Gastrocnemius medialis (tissue), 4 donors: ENCODE results near the gene MYO6. TPM values are rescaled to one million over a fixed set of nuclear protein-coding genes. Genes with fewer than 3 reads are reported as not detected.

Source experiments
- ATAC-seq, 2 donors: fragments of 150-250 bp; one replicate each; pipeline ENCODE4 v1.9.1; 2016
- DNase-seq, 2 donors: peaks; one replicate each; pipeline ENCODE4 v3.0.0-alpha.2; 2019
- H3K27ac ChIP-seq, 4 donors: fragments of 200-600 bp; sonication (generic); 1 replicate in 1 of 4; 2 replicates in 3 of 4; pipeline ENCODE4 v1.5.1; 2016 to 2018; ENCODE audit warnings: mild to moderate bottlenecking in 2 of 4, moderate library complexity in 1 of 4
- H3K27me3 ChIP-seq, 3 donors: fragments of 200-600 bp; sonication (generic) in 2 of 3; 1 replicate in 1 of 3; 2 replicates in 2 of 3; pipeline versions ENCODE4 v1.5.1 to v1.6.0; 2016 to 2019; ENCODE audit warnings: mild to moderate bottlenecking in 1 of 3, moderate library complexity in 1 of 3
- H3K36me3 ChIP-seq, 2 donors: fragments of 200-600 bp; sonication (generic) in 1 of 2; one replicate each; pipeline ENCODE4 v1.5.1; 2017 to 2018
- H3K4me1 ChIP-seq, 2 donors: fragments of 200-600 bp; sonication (generic) in 1 of 2; one replicate each; pipeline ENCODE4 v1.5.1; 2016 to 2017; ENCODE audit warnings: mild to moderate bottlenecking in 2 of 2
- H3K4me3 ChIP-seq, 4 donors: fragments of 200-600 bp; sonication (generic) in 3 of 4; 1 replicate in 1 of 4; 2 replicates in 3 of 4; pipeline ENCODE4 v1.5.1; 2016 to 2019; ENCODE audit warnings: mild to moderate bottlenecking in 2 of 4
- H3K9me3 ChIP-seq, 3 donors: fragments of 200-600 bp; sonication (generic) in 2 of 3; 1 replicate in 1 of 3; 2 replicates in 2 of 3; pipeline ENCODE4 v1.5.1; 2016 to 2019
- POLR2A ChIP-seq, 2 donors: fragments of 450-650 bp; IDR thresholded peaks; one replicate each; pipeline ENCODE4 v1.6.1; 2017; ENCODE audit warnings: antibody characterized with exemption in 2 of 2, mild to moderate bottlenecking in 2 of 2, moderate library complexity in 2 of 2
- in situ Hi-C, 4 donors: fragments of 200-750 bp; cut with MboI; loops; one replicate each; pipeline versions ENCODE4 v1.15.0 to v1.8.0; 2017; ENCODE audit warnings: low sequenced_read_pairs in 4 of 4
- intact Hi-C: fragments of 100-400 bp; cut with DNase I; formaldehyde crosslinking; loops from one replicate; pipeline ENCODE4 v1.15.1; 2023; ENCODE audit warnings: low total_unique reads
- total RNA-seq, 4 donors: library from RNA; depleted of rRNA; stranded (reverse); fragments of >200 nt; gene quantifications; one replicate each; pipeline versions ENCODE4 v1.1.0 to v1.2.3, GENCODE V29; 2016
- TF ChIP-seq, protein P1 (sequence below), 5 experiments: fragments of 450-650 bp in 3 of 5; fragments of 200-600 bp in 2 of 5; sonication (generic) in 2 of 5; IDR thresholded peaks in 4 of 5; conservative IDR thresholded peaks in 1 of 5; 1 replicate in 4 of 5; 2 replicates in 1 of 5; pipeline ENCODE4 v1.5.1; 2016 to 2019; ENCODE audit warnings: antibody characterized with exemption in 5 of 5, mild to moderate bottlenecking in 3 of 5, moderate library complexity in 3 of 5

The MYO6 gene
- total RNA-seq, 4 donors from 2014 or later, result 1.6 to 7.9 (median 4.2) TPM

GRCh38 chr6:75855052-75855451, 106.0 kb downstream of the MYO6 start:
- in situ Hi-C loops (no loop called here), intact Hi-C loops (no loop called here)
- TF ChIP-seq POLR2A (IDR thresholded peaks at IDR 0.05), result no peak
- TF ChIP-seq, protein P1, sequence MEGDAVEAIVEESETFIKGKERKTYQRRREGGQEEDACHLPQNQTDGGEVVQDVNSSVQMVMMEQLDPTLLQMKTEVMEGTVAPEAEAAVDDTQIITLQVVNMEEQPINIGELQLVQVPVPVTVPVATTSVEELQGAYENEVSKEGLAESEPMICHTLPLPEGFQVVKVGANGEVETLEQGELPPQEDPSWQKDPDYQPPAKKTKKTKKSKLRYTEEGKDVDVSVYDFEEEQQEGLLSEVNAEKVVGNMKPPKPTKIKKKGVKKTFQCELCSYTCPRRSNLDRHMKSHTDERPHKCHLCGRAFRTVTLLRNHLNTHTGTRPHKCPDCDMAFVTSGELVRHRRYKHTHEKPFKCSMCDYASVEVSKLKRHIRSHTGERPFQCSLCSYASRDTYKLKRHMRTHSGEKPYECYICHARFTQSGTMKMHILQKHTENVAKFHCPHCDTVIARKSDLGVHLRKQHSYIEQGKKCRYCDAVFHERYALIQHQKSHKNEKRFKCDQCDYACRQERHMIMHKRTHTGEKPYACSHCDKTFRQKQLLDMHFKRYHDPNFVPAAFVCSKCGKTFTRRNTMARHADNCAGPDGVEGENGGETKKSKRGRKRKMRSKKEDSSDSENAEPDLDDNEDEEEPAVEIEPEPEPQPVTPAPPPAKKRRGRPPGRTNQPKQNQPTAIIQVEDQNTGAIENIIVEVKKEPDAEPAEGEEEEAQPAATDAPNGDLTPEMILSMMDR (IDR thresholded peaks at IDR 0.05 in 4 of 5, conservative IDR thresholded peaks at IDR 0.05 in 1 of 5), result no peak
- H3K4me3 ChIP-seq, result no peak overlapping the region
- H3K27me3 ChIP-seq, result no peaks in the 10 kb centered on the region
- ATAC-seq (no peak), DNase-seq (no peak)
- peaks cover 0 to 3% of the 10 kb centered on the region in 2 donors for H3K36me3 ChIP-seq
- no peaks in the 10 kb centered on the region for H3K4me1 ChIP-seq
- no peak overlapping the region for H3K27ac ChIP-seq
- no peaks in the 10 kb centered on the region for H3K9me3 ChIP-seq

- TF ChIP-seq, protein P1 (IDR thresholded peaks at IDR 0.05 in 4 of 5, conservative IDR thresholded peaks at IDR 0.05 in 1 of 5), result no peak
- TF ChIP-seq POLR2A (IDR thresholded peaks at IDR 0.05), result no peak
- Histone ChIP-seq H3K9me3 (no peaks in the 10 kb centered on the region), H3K27me3 (no peaks in the 10 kb centered on the region), H3K36me3 (peaks cover 0 to 5% of the 10 kb centered on the region in 2 donors), H3K4me3 (no peak overlapping the region), H3K27ac (no peak overlapping the region), H3K4me1 (no peaks in the 10 kb centered on the region)
- intact Hi-C loops, result no loop called here
- ATAC-seq (no peak), DNase-seq (no peak)
- in situ Hi-C loops, result no loop called here
These were observed 107.9 kb downstream of the MYO6 start for GRCh38 chr6:75856902-75857301.

GRCh38 chr6:75863001-75863400, 114.0 kb downstream of the MYO6 start:
- H3K9me3 ChIP-seq, result no peaks in the 10 kb centered on the region
- H3K4me1 ChIP-seq, result no peaks in the 10 kb centered on the region
- H3K27ac ChIP-seq, result no peak overlapping the region
- TF ChIP-seq, protein P1 (IDR thresholded peaks at IDR 0.05 in 4 of 5, conservative IDR thresholded peaks at IDR 0.05 in 1 of 5), result no peak
- TF ChIP-seq POLR2A (IDR thresholded peaks at IDR 0.05), result no peak
- no peaks in the 10 kb centered on the region for H3K27me3 ChIP-seq
- DNase-seq (no peak), ATAC-seq (no peak)
- peaks cover 0 to 29% of the 10 kb centered on the region in 2 donors for H3K36me3 ChIP-seq
- H3K4me3 ChIP-seq, result no peak overlapping the region
- in situ Hi-C loops, result no loop called here
- intact Hi-C loops, result no loop called here

GRCh38 chr6:75863784-75864183, 114.7 kb downstream of the MYO6 start:
- in situ Hi-C loops, result no loop called here
- Histone ChIP-seq H3K9me3 (no peaks in the 10 kb centered on the region), H3K4me3 (no peak overlapping the region), H3K27me3 (no peaks in the 10 kb centered on the region), H3K27ac (no peak overlapping the region), H3K4me1 (no peaks in the 10 kb centered on the region), H3K36me3 (peaks cover 0 to 29% of the 10 kb centered on the region in 2 donors)
- no peak for DNase-seq
- intact Hi-C loops, result no loop called here
- ATAC-seq, result no peak
- no peak for TF ChIP-seq POLR2A (IDR thresholded peaks at IDR 0.05)
- TF ChIP-seq, protein P1 (IDR thresholded peaks at IDR 0.05 in 4 of 5, conservative IDR thresholded peaks at IDR 0.05 in 1 of 5), result no peak

DNA sequence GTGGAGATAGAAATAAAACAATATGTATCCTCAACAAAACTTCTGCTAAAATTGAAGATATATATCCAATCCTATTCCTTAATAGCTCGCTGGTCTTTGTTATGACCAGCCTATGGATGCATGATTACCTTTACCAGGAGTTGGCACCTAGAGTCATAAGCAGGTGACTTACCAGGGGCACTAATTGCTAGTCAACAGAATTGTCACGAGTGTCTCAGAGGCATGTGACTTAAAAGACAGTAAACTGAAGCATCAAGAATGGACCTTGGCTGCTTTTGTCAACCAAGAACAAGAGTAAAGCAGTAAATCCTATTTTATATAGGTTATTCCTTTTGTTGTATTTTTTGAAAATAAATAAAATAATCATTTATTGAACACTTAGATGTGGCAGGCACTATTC, 115.4 kb downstream of the MYO6 start:
- in situ Hi-C loops, result no loop called here
- TF ChIP-seq, protein P1 (IDR thresholded peaks at IDR 0.05 in 4 of 5, conservative IDR thresholded peaks at IDR 0.05 in 1 of 5), result no peak
- no peak for TF ChIP-seq POLR2A (IDR thresholded peaks at IDR 0.05)

More for the DNA sequence above, 115.4 kb downstream of the MYO6 start:
- DNase-seq, result no peak
- no peak for ATAC-seq
- Histone ChIP-seq H3K4me3 (no peak overlapping the region), H3K36me3 (peaks cover 0 to 29% of the 10 kb centered on the region in 2 donors), H3K27ac (no peak overlapping the region), H3K27me3 (no peaks in the 10 kb centered on the region), H3K9me3 (no peaks in the 10 kb centered on the region), H3K4me1 (no peaks in the 10 kb centered on the region)
- intact Hi-C loops, result no loop called here
